Thyroid gland (tissue), 4 donors: ENCODE data around the gene OR5K4. TPM values are rescaled to one million over a fixed set of nuclear protein-coding genes. Genes with fewer than 3 reads are reported as not detected.

Experiments
- DNase-seq, 2 donors: peaks; one replicate each; pipeline ENCODE4 v3.0.0-alpha.2; 2019
- H3K27ac ChIP-seq, 3 donors: fragments of 200-600 bp; sonication (generic); 1 replicate in 2 of 3; 2 replicates in 1 of 3; pipeline ENCODE4 v1.5.1; 2016 to 2019; ENCODE audit warnings: mild to moderate bottlenecking in 1 of 3, moderate library complexity in 1 of 3
- H3K27me3 ChIP-seq: fragments of 200-600 bp; sonication (generic); one replicate; pipeline ENCODE4 v1.5.1; 2019
- H3K36me3 ChIP-seq, 2 donors: fragments of 200-600 bp; sonication (generic); one replicate each; pipeline ENCODE4 v1.5.1; 2016 to 2019
- H3K4me1 ChIP-seq, 2 donors: fragments of 200-600 bp; sonication (generic); one replicate each; pipeline ENCODE4 v1.5.1; 2017 to 2019
- H3K4me3 ChIP-seq, 3 donors: fragments of 200-600 bp; sonication (generic); replicated peaks in 1 of 3; 1 replicate in 2 of 3; 2 replicates in 1 of 3; pipeline ENCODE4 v1.5.1; 2016; ENCODE audit warnings: mild to moderate bottlenecking in 1 of 3
- H3K9me3 ChIP-seq: fragments of 200-600 bp; sonication (generic); one replicate; pipeline ENCODE4 v1.5.1; 2017
- CTCF ChIP-seq, 6 experiments: fragments of 200-600 bp in 3 of 6; fragments of 450-650 bp in 3 of 6; sonication (generic) in 3 of 6; IDR thresholded peaks; one replicate each; pipeline ENCODE4 v1.5.1; 2016 to 2019; ENCODE audit warnings: antibody characterized with exemption in 6 of 6, mild to moderate bottlenecking in 2 of 6, inconsistent platforms in 1 of 6, moderate library complexity in 1 of 6
- POLR2A ChIP-seq, 2 donors: fragments of 450-650 bp; IDR thresholded peaks; one replicate each; pipeline ENCODE4 v1.6.1; 2017; ENCODE audit warnings: antibody characterized with exemption in 2 of 2, mild to moderate bottlenecking in 2 of 2, moderate library complexity in 1 of 2
- WGBS, 2 donors: methylation state at CpG; one replicate each; pipeline ENCODE4 v1.1.5; 2017; 5-methylcytosine and 5-hydroxymethylcytosine counted together
- intact Hi-C: fragments of 100-400 bp; cut with DNase I; formaldehyde crosslinking; loops from one replicate; pipeline ENCODE4 v1.15.1; 2023
- total RNA-seq, 4 donors: library from RNA; depleted of rRNA; stranded (reverse); fragments of >200 nt; gene quantifications; one replicate each; pipeline ENCODE4 v1.2.3, GENCODE V29; 2016

Gene OR5K4
- total RNA-seq, 4 donors from 2014 or later = not detected

- no peak for DNase-seq
- intact Hi-C loops = no loop called here
Observed at GRCh38 chr3:98371186-98371585, 17.5 kb downstream of the OR5K4 start.

GRCh38 chr3:98371853-98372252, 18.2 kb downstream of the OR5K4 start:
- H3K4me1 ChIP-seq = no peaks in the 10 kb centered on the region
- no peaks in the 10 kb centered on the region for H3K27me3 ChIP-seq
- H3K27ac ChIP-seq = no peak overlapping the region
- intact Hi-C loops = no loop called here
- TF ChIP-seq POLR2A (IDR thresholded peaks at IDR 0.05) (no peak), CTCF (IDR thresholded peaks at IDR 0.05) (no peak)
- H3K9me3 ChIP-seq = no peaks in the 10 kb centered on the region
- H3K36me3 ChIP-seq = no peaks in the 10 kb centered on the region
- no peak for DNase-seq
- H3K4me3 ChIP-seq = no peak overlapping the region

More at GRCh38 chr3:98371186-98371585, 17.5 kb downstream of the OR5K4 start:
- H3K36me3 ChIP-seq = no peaks in the 10 kb centered on the region
- no peaks in the 10 kb centered on the region for H3K4me1 ChIP-seq
- H3K4me3 ChIP-seq = no peak overlapping the region
- no peak for TF ChIP-seq CTCF (IDR thresholded peaks at IDR 0.05)
- TF ChIP-seq POLR2A (IDR thresholded peaks at IDR 0.05) = no peak
- no peaks in the 10 kb centered on the region for H3K27me3 ChIP-seq
- H3K27ac ChIP-seq = no peak overlapping the region
- no peaks in the 10 kb centered on the region for H3K9me3 ChIP-seq

GRCh38 chr3:98372445-98372844, 18.8 kb downstream of the OR5K4 start:
- Histone ChIP-seq H3K9me3 (no peaks in the 10 kb centered on the region), H3K36me3 (no peaks in the 10 kb centered on the region), H3K27me3 (no peaks in the 10 kb centered on the region), H3K27ac (no peak overlapping the region), H3K4me3 (no peak overlapping the region), H3K4me1 (no peaks in the 10 kb centered on the region)
- TF ChIP-seq POLR2A (IDR thresholded peaks at IDR 0.05) (no peak), CTCF (IDR thresholded peaks at IDR 0.05) (no peak)
- DNase-seq = no peak
- 65 to 70% methylated on average over 1 of the region's 1 CpG for WGBS, 2 donors
- intact Hi-C loops = no loop called here

GRCh38 chr3:98376631-98377030, 23.0 kb downstream of the OR5K4 start:
- Histone ChIP-seq H3K4me1 (no peaks in the 10 kb centered on the region), H3K36me3 (no peaks in the 10 kb centered on the region), H3K27ac (no peak overlapping the region), H3K27me3 (no peaks in the 10 kb centered on the region), H3K4me3 (no peak overlapping the region), H3K9me3 (no peaks in the 10 kb centered on the region)
- TF ChIP-seq POLR2A (IDR thresholded peaks at IDR 0.05) (no peak), CTCF (IDR thresholded peaks at IDR 0.05) (no peak)
- 17 to 85% methylated on average over 2 of the region's 2 CpGs for WGBS, 2 donors
- intact Hi-C loops = no loop called here
- DNase-seq = no peak

GRCh38 chr3:98388147-98388546, 34.5 kb downstream of the OR5K4 start:
- Histone ChIP-seq H3K4me3 (no peak overlapping the region), H3K27ac (no peak overlapping the region), H3K36me3 (no peaks in the 10 kb centered on the region), H3K27me3 (no peaks in the 10 kb centered on the region), H3K9me3 (no peaks in the 10 kb centered on the region), H3K4me1 (no peaks in the 10 kb centered on the region)
- intact Hi-C loops = no loop called here
- TF ChIP-seq CTCF (IDR thresholded peaks at IDR 0.05) (no peak), POLR2A (IDR thresholded peaks at IDR 0.05) (no peak)
- 87 to 90% methylated on average over 2 of the region's 2 CpGs for WGBS, 2 donors
- no peak for DNase-seq
